Type B pancreatic cell (in vitro differentiated cells): ENCODE results near the gene SOX18. TPM values are rescaled to one million over a fixed set of nuclear protein-coding genes. Genes with fewer than 3 reads are reported as not detected.

Source experiments
- DNase-seq: peaks from one replicate; pipeline ENCODE4 v3.0.0; 2021; ENCODE audit warnings: mixed read lengths; ENCODE audit not compliant: unreplicated experiment; ENCODE audit errors: extremely low spot score
- H3K27ac Mint-ChIP-seq: 2 replicates; pipeline ENCODE4 v1.8.0; 2021; ENCODE audit warnings: mild to moderate bottlenecking, mixed read lengths
- H3K27me3 Mint-ChIP-seq: 2 replicates; pipeline ENCODE4 v1.8.0; 2021; ENCODE audit warnings: mixed read lengths
- H3K36me3 Mint-ChIP-seq: 2 replicates; pipeline ENCODE4 v1.8.0; 2021; ENCODE audit warnings: mixed read lengths
- H3K4me1 Mint-ChIP-seq: one replicate; pipeline ENCODE4 v1.8.0; 2021; ENCODE audit warnings: mixed read lengths; ENCODE audit not compliant: unreplicated experiment
- H3K4me3 Mint-ChIP-seq: 2 replicates; pipeline ENCODE4 v1.8.0; 2021; ENCODE audit warnings: mild to moderate bottlenecking, mixed read lengths
- H3K9me3 Mint-ChIP-seq: 2 replicates; pipeline ENCODE4 v1.8.0; 2021; ENCODE audit warnings: mixed read lengths
- CTCF ChIP-seq: fragments of 200-600 bp; sonication (generic); conservative IDR thresholded peaks from 2 replicates; pipeline ENCODE4 v1.5.0; 2021; ENCODE audit warnings: antibody characterized with exemption, mild to moderate bottlenecking
- total RNA-seq: library from RNA; stranded (reverse); gene quantifications from 2 replicates; pipeline ENCODE4 v1.2.1, GENCODE V29; 2021; ENCODE audit warnings: low replicate concordance

Gene SOX18
- total RNA-seq, 1 donor from 2014 or later = 0.72 TPM

GRCh38 chr20:64041040-64041780 lies 8.2 kb downstream of the SOX18 start:
- Mint-ChIP-seq H3K36me3 (no peaks in the 10 kb centered on the region), H3K27ac (peak overlapping the region; percentile 93), H3K4me1 (peaks cover 5% of the 10 kb centered on the region), H3K27me3 (peaks cover 77% of the 10 kb centered on the region), H3K4me3 (peak overlapping the region; percentile 77), H3K9me3 (no peaks in the 10 kb centered on the region)
- TF ChIP-seq CTCF = no peak
- no peak for DNase-seq

GRCh38 chr20:64040231-64041039 lies 9.0 kb downstream of the SOX18 start:
- Mint-ChIP-seq H3K27me3 (peaks cover 69% of the 10 kb centered on the region), H3K36me3 (no peaks in the 10 kb centered on the region), H3K9me3 (no peaks in the 10 kb centered on the region), H3K4me3 (peak overlapping the region; percentile 79), H3K4me1 (peaks cover 5% of the 10 kb centered on the region), H3K27ac (peak overlapping the region; percentile 93)
- no peak for TF ChIP-seq CTCF
- no peak for DNase-seq

- DNase-seq = no peak
- Mint-ChIP-seq H3K4me3 (peak overlapping the region; percentile 79), H3K27me3 (peaks cover 60% of the 10 kb centered on the region), H3K36me3 (no peaks in the 10 kb centered on the region), H3K4me1 (peaks cover 2% of the 10 kb centered on the region), H3K27ac (peak overlapping the region; percentile 89), H3K9me3 (no peaks in the 10 kb centered on the region)
- TF ChIP-seq CTCF = no peak
Measured at GRCh38 chr20:64039293-64040160, 9.9 kb downstream of the SOX18 start.

GRCh38 chr20:64038565-64039292 lies 10.7 kb downstream of the SOX18 start:
- Mint-ChIP-seq H3K4me3 (peak overlapping the region; percentile 79), H3K4me1 (no peaks in the 10 kb centered on the region), H3K36me3 (no peaks in the 10 kb centered on the region), H3K27ac (peak overlapping the region; percentile 89), H3K9me3 (no peaks in the 10 kb centered on the region), H3K27me3 (peaks cover 52% of the 10 kb centered on the region)
- DNase-seq = no peak
- peak; percentile 79 for TF ChIP-seq CTCF

GRCh38 chr20:64038224-64038564 lies 11.2 kb downstream of the SOX18 start:
- Mint-ChIP-seq H3K36me3 (no peaks in the 10 kb centered on the region), H3K9me3 (no peaks in the 10 kb centered on the region), H3K4me1 (no peaks in the 10 kb centered on the region), H3K4me3 (no peak overlapping the region), H3K27me3 (peaks cover 47% of the 10 kb centered on the region), H3K27ac (no peak overlapping the region)
- DNase-seq = no peak
- no peak for TF ChIP-seq CTCF
